K562 (cell line): ENCODE results near the gene VDAC1. TPM values are rescaled to one million over a fixed set of nuclear protein-coding genes. Genes with fewer than 3 reads are reported as not detected.

Experiments
- ARID2 ChIP-seq: fragments of 450-650 bp; IDR thresholded peaks from 2 replicates; pipeline ENCODE4 v1.6.1; 2017; ENCODE audit warnings: antibody characterized with exemption, mild to moderate bottlenecking
- CHD1 ChIP-seq: fragments of 200-600 bp; sonication (generic); IDR thresholded peaks from one replicate; pipeline ENCODE4 v1.6.1; 2012; ENCODE audit warnings: mild to moderate bottlenecking, moderate library complexity, low read length, inconsistent platforms
- COPS2 ChIP-seq: fragments of 450-650 bp; conservative IDR thresholded peaks from 2 replicates; pipeline ENCODE4 v1.6.1; 2016; ENCODE audit warnings: mild to moderate bottlenecking, moderate library complexity
- ERF ChIP-seq: fragments of 450-650 bp; formaldehyde crosslinking; IDR thresholded peaks from 2 replicates; pipeline ENCODE4 v1.4.0; 2020; ENCODE audit warnings: mild to moderate bottlenecking, mixed read lengths
- FOXK2 ChIP-seq, 2 experiments: fragments of 450-650 bp; IDR thresholded peaks in 1 of 2; conservative IDR thresholded peaks in 1 of 2; 2 replicates each; pipeline ENCODE4 v1.6.1; 2016; ENCODE audit warnings: low read depth in 2 of 2, mild to moderate bottlenecking in 1 of 2
- ID3 ChIP-seq, 2 experiments: fragments of 250-450 bp in 1 of 2; fragments of 450-650 bp in 1 of 2; sonication (Bioruptor Pico) in 1 of 2; IDR thresholded peaks; 2 replicates each; pipeline versions ENCODE4 v1.6.1 to v1.8.0; 2016 to 2021; ENCODE audit warnings: mild to moderate bottlenecking in 2 of 2, moderate library complexity in 2 of 2, missing compliant biosample characterization in 1 of 2, missing genetic modification characterization in 1 of 2
- KDM5B ChIP-seq: fragments of 200-600 bp; sonication (generic); IDR thresholded peaks from 2 replicates; pipeline ENCODE4 v1.6.1; 2012; ENCODE audit warnings: low read depth, mild to moderate bottlenecking, moderate library complexity, low read length, control low read depth, inconsistent platforms; ENCODE audit not compliant: insufficient replicate concordance
- RAD21 ChIP-seq, 2 experiments: fragments of 250-450 bp in 1 of 2; fragments of 450-650 bp in 1 of 2; sonication (Bioruptor Pico) in 1 of 2; formaldehyde crosslinking in 1 of 2; IDR thresholded peaks in 1 of 2; conservative IDR thresholded peaks in 1 of 2; 2 replicates each; pipeline versions ENCODE4 v1.4.0 to v1.8.0; 2020 to 2022; ENCODE audit warnings: mild to moderate bottlenecking in 2 of 2, moderate library complexity in 1 of 2
- REST ChIP-seq, 2 experiments: fragments of 450-650 bp; formaldehyde crosslinking in 1 of 2; IDR thresholded peaks; 2 replicates each; pipeline versions ENCODE4 v1.4.0 to v1.6.1; 2014 to 2020; ENCODE audit warnings: mild to moderate bottlenecking in 2 of 2, borderline replicate concordance in 1 of 2, low read depth in 1 of 2
- SFPQ ChIP-seq: fragments of 200-400 bp; formaldehyde crosslinking; IDR thresholded peaks from 2 replicates; pipeline ENCODE4 v1.6.1; 2017; ENCODE audit warnings: mild to moderate bottlenecking, low read depth, low read length, moderate library complexity
- STAG1 ChIP-seq: sonication (generic); formaldehyde crosslinking; IDR thresholded peaks from 2 replicates; pipeline ENCODE4 v1.5.0; 2020; ENCODE audit warnings: missing genetic modification reagents, borderline replicate concordance
- ZEB2 ChIP-seq: fragments of 450-650 bp; IDR thresholded peaks from 2 replicates; pipeline ENCODE4 v1.6.1; 2016
- ZNF143 ChIP-seq: sonication (generic); formaldehyde crosslinking; IDR thresholded peaks from 2 replicates; pipeline ENCODE4 v1.9.0; 2022; ENCODE audit warnings: mild to moderate bottlenecking, missing genetic modification reagents
- polyA plus RNA-seq, 8 experiments: library from polyadenylated mRNA; depleted of rRNA in 4 of 8; stranded (reverse) in 5 of 8; unstranded in 3 of 8; fragments of >200 nt; fragmentation: Nextera tagmentation in 2 of 8; fragmentation: Illumina TruSeq in 1 of 8; extraction: Ambion mirVana in 2 of 8; extraction: Trizol in 1 of 8; gene quantifications; 2 replicates each; pipeline versions ENCODE4 v1.2.1 to v1.2.3, GENCODE V29; 2011 to 2014; ENCODE audit warnings: inconsistent platforms in 1 of 8, missing spikeins in 1 of 8
- total RNA-seq, 7 experiments: library from RNA; depleted of rRNA in 6 of 7; stranded (reverse); fragments of >200 nt in 6 of 7; fragmentation: Illumina TruSeq in 2 of 7; extraction: Trizol in 2 of 7; gene quantifications; 2 replicates each; pipeline versions ENCODE4 v1.2.1 to v1.2.3, GENCODE V29; 2011 to 2021; ENCODE audit warnings: low replicate concordance in 1 of 7

VDAC1 gene
- total and polyA plus RNA-seq, 9 of the 15 experiments (the other 6 are each of a cell fraction or from before 2014, with no cell fraction given) = 168 to 366 (median 293) TPM

GRCh38 chr5:133944263-133945185 lies 60.3 kb downstream of the VDAC1 start (continued):
- no peak for TF ChIP-seq KDM5B
- TF ChIP-seq COPS2 = no peak
- no peak for TF ChIP-seq ID3 (CRISPR knock-in tag; IDR thresholded peaks at IDR 0.05)
- TF ChIP-seq ID3 (tag; IDR thresholded peaks at IDR 0.05) = no peak
- TF ChIP-seq ZEB2 = peak; percentile 74; the same call in 1 of the 2 replicates
- peak; percentile 94 to 97 for TF ChIP-seq RAD21 (CRISPR knock-in tag; conservative IDR thresholded peaks at IDR 0.05 in 1 of 2, IDR thresholded peaks at IDR 0.05 in 1 of 2)
- TF ChIP-seq FOXK2 (conservative IDR thresholded peaks at IDR 0.05 in 1 of 2, IDR thresholded peaks at IDR 0.05 in 1 of 2; ENCODE audit: low read depth in 2 of 2) = no peak
- no peak for TF ChIP-seq SFPQ
- TF ChIP-seq ZNF143 (CRISPR knock-in tag) = no peak
- TF ChIP-seq REST (IDR thresholded peaks at IDR 0.05; ENCODE audit: borderline replicate concordance) = peak; percentile 93
- no peak for TF ChIP-seq REST (CRISPR knock-in tag; IDR thresholded peaks at IDR 0.05; ENCODE audit: low read depth)
- TF ChIP-seq STAG1 (CRISPR knock-in tag) = peak; percentile 84
- no peak for TF ChIP-seq CHD1
- TF ChIP-seq ARID2 = peak; percentile 96
- TF ChIP-seq ERF = no peak
